Stimulated activated CD8-positive, alpha-beta memory T cell treated with anti-CD3 and anti-CD28 coated beads, Interleukin-2, amount 100 ng/mL, for 48 hours (primary cell): Measurements from ENCODE around the gene COX5A.
A peak's percentile ranks its signal among the peaks of the same experiment; 100 is the strongest.
"Not testable (repeated sequence)": the region's sequence is repeated elsewhere in the genome, so short reads cannot be mapped to it uniquely, and the experiment has no call there.

Experiments used
- DNase-seq, 2 donors: peaks; one replicate each; pipeline ENCODE4 v3.0.0-alpha.2; 2020; ENCODE audit warnings: low read depth in 2 of 2

COX5A gene

GRCh38 chr15:74955796-74956647 lies 18.1 kb upstream of the COX5A start:
- peak; percentile 50 to 58 for DNase-seq

GRCh38 chr15:74955017-74955416 lies 17.1 kb upstream of the COX5A start:
- no peak for DNase-seq

- no peak for DNase-seq
These were observed 16.6 kb upstream of the COX5A start for GRCh38 chr15:74954515-74954914.

- DNase-seq: no peak
These were observed 13.1 kb upstream of the COX5A start for GRCh38 chr15:74951006-74951405.

GRCh38 chr15:74950078-74950908 lies 12.4 kb upstream of the COX5A start:
- peak; percentile 49 to 70 for DNase-seq

- no peak for DNase-seq
These were observed 642 bp downstream of the COX5A start for GRCh38 chr15:74937272-74937589.

- DNase-seq: not testable (repeated sequence)
These were observed 2.7 kb downstream of the COX5A start for GRCh38 chr15:74935193-74935592.

- DNase-seq: no peak
These were observed 4.3 kb downstream of the COX5A start for GRCh38 chr15:74933573-74933972.

GRCh38 chr15:74928771-74929198 lies 9.1 kb downstream of the COX5A start:
- DNase-seq: no peak

- DNase-seq: no peak
These were observed 13.3 kb downstream of the COX5A start for GRCh38 chr15:74924525-74924924.

- DNase-seq: no peak
These were observed 17.4 kb downstream of the COX5A start for GRCh38 chr15:74920456-74920855.

- DNase-seq: no peak
These were observed 20.2 kb downstream of the COX5A start for GRCh38 chr15:74917676-74918075.

GRCh38 chr15:74913799-74914198 lies 24.1 kb downstream of the COX5A start:
- DNase-seq: not testable (repeated sequence)

- no peak for DNase-seq
These were observed 24.8 kb downstream of the COX5A start for GRCh38 chr15:74913041-74913440.

GRCh38 chr15:74908635-74909034 lies 29.2 kb downstream of the COX5A start:
- DNase-seq: no peak

GRCh38 chr15:74907163-74907870 lies 30.6 kb downstream of the COX5A start:
- DNase-seq: no peak

- DNase-seq: peak; percentile 75 to 81
These were observed 31.3 kb downstream of the COX5A start, which contains the start of gene FAM219B for GRCh38 chr15:74906450-74907162. TSS of gene FAM219B (minus strand) at chr15:74906851. CDS start at chr15:74906800, 51 bp downstream.

GRCh38 chr15:74906067-74906449 lies 31.8 kb downstream of the COX5A start:
- peak in 1 of 2 donors; percentile 15 for DNase-seq

- DNase-seq: no peak
These were observed 33.6 kb downstream of the COX5A start for GRCh38 chr15:74904190-74904805.

- no peak for DNase-seq
These were observed 34.2 kb downstream of the COX5A start for GRCh38 chr15:74903676-74904075.
